Measurements from ENCODE around the gene DNAJC5G. TPM values are rescaled to one million over a fixed set of nuclear protein-coding genes. Genes with fewer than 3 reads are reported as not detected.

The DNAJC5G gene
- polyA plus RNA-seq, 1 of the 3 experiments (the other 2 are of a cell fraction), result 0.18 TPM

DNA sequence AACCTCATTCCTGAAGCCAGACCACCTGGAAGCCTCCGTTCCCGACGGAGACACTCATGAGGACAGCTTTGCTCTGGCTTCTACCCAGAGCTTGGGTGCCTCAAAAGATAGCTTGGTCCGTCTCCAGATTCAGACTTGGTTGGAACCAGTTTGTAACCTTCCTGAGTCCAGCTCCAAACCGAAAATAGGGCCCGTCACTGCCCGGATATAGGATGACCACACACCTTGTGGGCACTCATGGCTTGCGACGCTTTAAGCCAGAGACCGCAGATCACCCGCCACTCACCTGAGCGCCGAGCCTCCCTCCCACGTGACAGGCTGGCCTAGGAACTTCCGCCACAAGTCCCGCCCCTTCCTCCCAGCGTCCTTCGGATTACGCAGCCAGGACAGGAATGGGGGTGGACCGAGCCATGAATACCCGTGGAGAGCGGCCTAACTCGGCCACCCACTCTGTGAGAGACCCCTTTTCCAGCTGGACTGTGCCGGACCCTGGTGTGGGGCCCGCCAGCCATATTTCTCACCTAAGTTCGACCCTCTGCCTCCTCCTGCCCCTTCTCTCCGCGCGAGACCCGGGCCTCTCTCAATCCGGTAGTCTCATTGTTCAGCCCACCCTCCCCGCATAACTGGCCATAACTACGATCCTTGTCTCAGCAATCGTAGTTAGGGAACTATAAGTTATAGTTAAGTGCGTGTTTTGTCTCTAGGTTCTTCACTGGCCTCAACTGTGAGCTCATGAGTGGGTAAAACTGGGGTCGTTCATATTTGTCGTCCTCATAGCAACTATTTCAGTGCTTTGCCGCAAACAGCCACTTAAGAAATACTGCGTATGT, 47.7 kb downstream of the DNAJC5G start, which contains the start of gene MPV17 (continued):
- TF ChIP-seq ZBTB33 (IDR thresholded peaks at IDR 0.05; ENCODE audit: borderline replicate concordance, low read depth) (no peak; the same call in 1 of the 2 replicates), RFX5 (IDR thresholded peaks at IDR 0.05; ENCODE audit: low read length) (no peak; the same call in 1 of the 2 replicates), REST (IDR thresholded peaks at IDR 0.05; ENCODE audit: low read depth, low read length) (no peak), RCOR1 (IDR thresholded peaks at IDR 0.05; ENCODE audit: low read length) (no peak; the same call in 1 of the 2 replicates), GATA2 (CRISPR knock-in tag; IDR thresholded peaks at IDR 0.05) (no peak), YY1 (IDR thresholded peaks at IDR 0.05; ENCODE audit: low read depth) (peak; percentile 77), GABPA (IDR thresholded peaks at IDR 0.05; ENCODE audit: low read depth) (peak; percentile 94)

GRCh38 chr2:27323596-27324285, 48.5 kb downstream of the DNAJC5G start:
- peaks cover 28% of the 10 kb centered on the region; the same call in 1 of the 2 replicates for H3K79me2 ChIP-seq (ENCODE audit: insufficient read depth)
- no peaks in the 10 kb centered on the region for H3K27me3 ChIP-seq (ENCODE audit: insufficient read depth)
- ChIA-PET CTCF (interaction anchor here (0.6 to 2.8 kb wide), 9 partner anchors 15 to 273 kb away, joined by 3 to 13 read pairs (median 3); partner anchors contain the start of genes EIF2B4 and UCN), POLR2A (interaction anchor here (0.7 to 2.8 kb wide), 8 partner anchors 8 to 86 kb away, joined by 3 to 16 read pairs (median 5); partner anchors contain the start of genes EIF2B4, GTF3C2 and PPM1G)
- H3K4me2 ChIP-seq, result peak overlapping the region; percentile 93
- H3K36me3 ChIP-seq (replicated peaks in 1 of 2; ENCODE audit: control insufficient read depth in 1 of 2, insufficient read depth in 2 of 2, low read length in 1 of 2), result peaks cover 9 to 30% of the 10 kb centered on the region in 2 experiments
- peak overlapping the region; percentile 76 to 93 for H3K4me3 ChIP-seq (ENCODE audit: low read depth in 2 of 2, low read length in 1 of 2)
- peak overlapping the region; percentile 90 to 98 for H3K27ac ChIP-seq (ENCODE audit: low read depth in 2 of 2, low read length in 1 of 2)
- H3K9me2 ChIP-seq, result no peaks in the 10 kb centered on the region
- 12% methylated on average over 5 of the region's 5 CpGs for WGBS (ENCODE audit: low lambda C conversion rate)
- no peaks in the 10 kb centered on the region for H3K9me3 ChIP-seq
- H3K4me1 ChIP-seq (ENCODE audit: control insufficient read depth in 1 of 2, insufficient read depth in 2 of 2, low read depth in 1 of 2, low read length in 1 of 2), result peaks cover 9 to 23% of the 10 kb centered on the region in 2 experiments; a peak in 3 of 4 replicates
- H2AFZ ChIP-seq (ENCODE audit: low read depth), result peak overlapping the region; percentile 68
- DNase-seq, result no peak
- peak overlapping the region; percentile 90 for H3K9ac ChIP-seq
- H3F3A ChIP-seq (replicated peaks; ENCODE audit: insufficient read depth), result peaks cover 13% of the 10 kb centered on the region
- TF ChIP-seq GABPA (IDR thresholded peaks at IDR 0.05; ENCODE audit: low read depth), result no peak
- TF ChIP-seq SIN3A (IDR thresholded peaks at IDR 0.05; ENCODE audit: borderline replicate concordance, low read depth, low read length), result peak; percentile 44; the same call in 1 of the 2 replicates
- no peaks in the 10 kb centered on the region for H4K20me1 ChIP-seq (ENCODE audit: insufficient read depth)
